HL-60 (cell line): Measurements from ENCODE around the gene TBC1D3H.
A peak's percentile ranks its signal among the peaks of the same experiment; 100 is the strongest.
"Not testable (repeated sequence)": the region's sequence is repeated elsewhere in the genome, so short reads cannot be mapped to it uniquely, and the experiment has no call there.

Experiments used
- DNase-seq, 2 experiments: peaks; one replicate each; pipeline ENCODE4 v3.0.0-alpha.2; 2010 to 2020; ENCODE audit warnings: low read depth in 1 of 2, low spot score in 1 of 2
- H3K27ac ChIP-seq: fragments of 250-450 bp; sonication (Bioruptor Pico); replicated peaks from 2 replicates; pipeline ENCODE4 v1.5.1; 2020; ENCODE audit warnings: mild to moderate bottlenecking, moderate library complexity
- H3K27me3 ChIP-seq: fragments of 250-450 bp; sonication (Bioruptor Pico); 2 replicates; pipeline ENCODE4 v1.5.1; 2021; ENCODE audit warnings: mild to moderate bottlenecking, moderate library complexity; ENCODE audit not compliant: insufficient read depth, poor library complexity, severe bottlenecking
- H3K4me3 ChIP-seq: replicated peaks from 2 replicates; pipeline ENCODE4 v1.5.1; 2011; ENCODE audit warnings: mild to moderate bottlenecking, control low read depth, low read length; ENCODE audit not compliant: insufficient read depth
- long read RNA-seq: library from polyadenylated mRNA; unstranded; transcript quantifications from one replicate; pipeline ENCODE4 v2.0.0, GENCODE V29; 2020

The TBC1D3H gene
- long read RNA-seq: 0 reads

DNA sequence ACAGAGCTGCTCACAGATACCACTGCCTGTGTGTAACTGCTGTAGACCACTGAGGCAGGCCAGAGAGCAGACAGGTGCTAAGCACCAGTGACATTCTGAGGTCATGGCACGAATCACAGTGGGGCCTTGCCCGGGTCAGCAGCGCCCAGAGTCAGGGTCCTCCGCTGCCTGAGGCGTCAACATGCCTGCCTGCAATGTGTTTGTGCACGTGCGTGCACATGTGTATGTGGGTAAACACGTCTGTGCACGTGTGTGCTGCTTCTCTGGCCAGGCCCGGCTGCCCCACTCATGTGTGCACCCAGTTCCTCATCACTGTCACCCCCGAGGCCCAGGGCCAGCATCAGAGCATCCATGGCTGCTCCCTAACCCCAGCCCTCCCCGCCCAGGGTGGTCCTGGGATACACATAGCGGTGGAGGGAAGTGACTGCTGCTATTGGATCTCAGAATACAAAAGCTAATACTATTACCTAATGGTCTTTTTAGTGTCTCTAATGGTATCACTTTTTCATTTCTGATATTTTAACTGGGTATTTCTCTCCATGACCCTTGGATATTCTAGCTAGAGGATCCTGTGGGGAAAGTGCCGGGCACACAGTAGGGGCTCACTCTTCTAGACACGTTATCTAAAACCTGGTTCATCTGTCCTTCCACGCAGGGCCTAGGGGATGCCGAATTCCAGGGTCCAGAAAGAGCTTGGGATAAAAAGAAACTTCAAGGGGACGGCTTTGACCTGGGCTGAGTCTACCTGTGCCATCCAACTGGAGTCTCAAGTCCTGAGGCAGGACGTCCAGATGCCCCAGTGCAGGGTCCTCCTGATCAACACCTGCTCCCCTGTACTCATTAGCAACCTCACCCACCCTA lies at the start of gene TBC1D3H:
Gene TBC1D3H (minus strand): TSS at position 51 of the 861 bp plus-strand sequence. CDS start 1,540 bp downstream, outside the sequence.
- not testable (repeated sequence) for H3K27ac ChIP-seq, H3K27me3 ChIP-seq, H3K4me3 ChIP-seq, DNase-seq

DNA sequence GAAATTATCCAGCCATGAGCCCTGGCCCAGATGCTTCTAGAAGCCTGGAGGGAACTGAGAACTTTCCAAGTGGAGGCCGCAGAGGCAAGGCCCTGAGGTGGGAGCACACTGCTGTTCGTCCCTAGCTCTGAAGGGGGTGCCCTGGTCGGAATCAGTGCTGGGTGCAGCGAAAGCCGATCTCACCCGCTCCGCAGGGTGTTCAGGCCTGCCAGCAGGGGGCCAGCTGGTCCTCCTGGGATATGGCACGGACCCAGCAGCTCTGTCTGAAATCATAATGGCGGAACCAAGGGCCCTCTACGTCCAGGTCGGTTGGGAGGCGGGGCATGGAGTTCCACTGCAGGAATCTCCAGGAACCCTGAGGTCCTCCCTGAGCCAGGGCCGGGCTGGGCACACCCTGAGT lies 40.7 kb upstream of the TBC1D3H start:
- not testable (repeated sequence) for H3K27ac ChIP-seq, H3K27me3 ChIP-seq, H3K4me3 ChIP-seq
- peak in 1 of 2 experiments; percentile 15 for DNase-seq

DNA sequence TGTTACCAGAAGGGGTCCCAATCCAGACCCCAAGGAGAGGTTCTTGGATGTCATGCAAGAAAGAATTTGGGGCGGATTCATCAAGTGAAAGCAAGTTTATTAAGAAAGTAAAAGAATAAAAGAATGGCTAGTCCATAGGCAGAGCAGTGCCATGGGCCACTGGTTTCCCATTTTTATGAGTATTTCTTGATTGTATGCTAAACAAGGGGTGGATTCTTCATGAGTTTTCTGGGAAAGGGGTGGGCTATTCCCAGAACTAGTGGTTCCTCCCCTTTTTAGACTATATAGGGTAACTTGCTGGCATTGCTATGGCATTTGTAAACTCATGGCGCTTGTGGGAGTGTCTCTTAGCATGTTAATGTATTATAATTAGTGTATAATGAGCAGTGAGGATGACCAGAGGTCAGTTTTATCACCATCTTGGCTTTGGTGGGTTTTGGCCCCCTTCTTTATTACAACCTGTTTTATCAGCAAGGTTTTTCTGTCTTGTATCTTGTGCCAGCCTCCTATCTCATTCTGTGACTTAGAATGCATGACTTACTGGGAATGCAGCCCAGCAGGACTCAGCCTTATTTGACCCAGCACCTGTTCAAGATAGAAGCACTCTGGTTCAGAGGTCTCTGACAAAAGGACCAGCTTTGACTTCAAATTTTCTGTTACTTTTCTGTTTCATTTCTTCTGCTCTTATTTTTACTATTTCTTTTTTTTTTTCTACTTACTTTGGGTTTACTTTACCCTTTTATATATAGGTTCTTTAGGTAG lies 27.1 kb upstream of the TBC1D3H start:
- H3K27me3 ChIP-seq, H3K4me3 ChIP-seq, H3K27ac ChIP-seq, DNase-seq: not testable (repeated sequence)

DNA sequence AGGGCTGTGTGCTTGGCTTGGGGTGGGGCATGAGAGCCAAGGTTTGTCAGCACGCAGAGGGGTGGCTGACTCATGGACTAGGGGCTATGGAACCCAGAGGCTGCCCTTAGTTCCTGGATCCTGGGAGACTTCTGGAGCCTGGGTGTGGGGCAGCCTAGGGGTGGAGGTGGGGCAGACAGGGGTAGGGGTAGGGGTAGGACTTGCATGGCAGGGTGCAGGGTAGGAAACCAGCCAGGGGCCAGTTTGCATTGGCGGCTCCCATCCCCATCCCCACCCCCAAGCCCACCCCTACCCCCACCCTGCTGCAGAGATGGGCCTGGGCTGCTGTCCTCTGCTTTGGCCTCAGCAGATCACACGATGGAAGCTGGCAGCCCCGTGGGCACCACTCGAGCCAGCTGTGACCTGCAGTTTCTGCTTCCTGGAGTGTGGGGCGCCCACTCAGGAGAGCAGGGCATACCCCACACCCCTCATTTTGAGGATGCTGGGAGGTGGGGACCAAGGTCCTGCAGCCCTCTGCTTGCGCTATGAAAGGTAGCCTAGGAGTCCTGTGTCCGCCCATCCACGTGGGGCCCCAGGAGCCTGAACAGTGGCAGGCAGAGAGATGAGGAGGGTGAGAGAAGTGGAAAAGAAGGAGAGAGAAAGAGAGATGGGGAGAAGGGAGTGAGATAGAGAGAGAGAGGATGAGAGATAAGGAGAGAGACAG lies 2.9 kb upstream of the TBC1D3H start:
- not testable (repeated sequence) for DNase-seq, H3K27me3 ChIP-seq, H3K4me3 ChIP-seq

DNA sequence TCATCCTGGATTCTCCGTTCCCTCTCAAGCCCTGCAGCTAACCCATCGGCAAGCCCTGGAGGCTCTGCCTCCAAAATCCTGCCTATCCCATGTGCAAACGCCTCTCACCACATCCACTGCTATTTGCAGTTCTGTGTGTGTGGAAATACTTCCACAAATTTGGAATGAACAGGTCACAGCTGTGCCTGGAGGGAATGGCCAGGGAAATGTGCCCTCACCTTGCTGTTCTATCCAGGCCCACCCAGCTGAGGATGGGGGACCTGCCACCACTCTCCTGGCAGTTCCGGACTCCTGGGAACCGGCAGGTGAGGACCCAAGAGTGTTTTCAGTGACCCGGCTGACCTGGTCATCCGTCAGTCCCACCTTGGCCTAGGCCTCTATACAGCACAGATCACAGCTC lies 12.3 kb downstream of the TBC1D3H start:
- H3K4me3 ChIP-seq, H3K27me3 ChIP-seq, H3K27ac ChIP-seq, DNase-seq: not testable (repeated sequence)

More for the DNA sequence above, 2.9 kb upstream of the TBC1D3H start:
- not testable (repeated sequence) for H3K27ac ChIP-seq

DNA sequence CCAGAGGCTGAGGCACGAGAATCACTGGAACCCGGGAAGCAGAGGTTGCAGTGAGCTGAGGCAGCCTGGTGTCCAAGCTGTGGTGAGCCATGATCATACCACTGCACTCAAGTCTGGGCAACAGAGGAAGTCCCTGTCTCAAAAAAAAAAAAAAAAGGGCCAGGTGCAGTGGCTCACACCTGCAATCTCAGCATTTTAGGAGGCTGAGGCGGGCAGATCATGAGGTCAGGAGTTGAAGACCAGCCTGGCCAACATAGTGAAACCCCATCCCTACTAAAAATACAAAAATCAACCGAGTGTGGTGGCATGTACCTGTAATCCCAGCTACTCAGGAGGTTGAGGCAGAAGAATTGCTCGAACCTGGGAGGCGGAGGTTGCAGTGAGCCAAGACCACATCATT lies 25.7 kb downstream of the TBC1D3H start:
- not testable (repeated sequence) for H3K4me3 ChIP-seq, H3K27me3 ChIP-seq, DNase-seq, H3K27ac ChIP-seq
